HG02943 (cell line): ENCODE results near the gene MT1X.

Experiments
- ATAC-seq: cut with Tn5 transposase; IDR thresholded peaks from one replicate; pipeline ENCODE4 v1.9.1; 2021; ENCODE audit warnings: mild to moderate bottlenecking, low read depth, moderate library complexity; ENCODE audit not compliant: unreplicated experiment

The MT1X gene

DNA sequence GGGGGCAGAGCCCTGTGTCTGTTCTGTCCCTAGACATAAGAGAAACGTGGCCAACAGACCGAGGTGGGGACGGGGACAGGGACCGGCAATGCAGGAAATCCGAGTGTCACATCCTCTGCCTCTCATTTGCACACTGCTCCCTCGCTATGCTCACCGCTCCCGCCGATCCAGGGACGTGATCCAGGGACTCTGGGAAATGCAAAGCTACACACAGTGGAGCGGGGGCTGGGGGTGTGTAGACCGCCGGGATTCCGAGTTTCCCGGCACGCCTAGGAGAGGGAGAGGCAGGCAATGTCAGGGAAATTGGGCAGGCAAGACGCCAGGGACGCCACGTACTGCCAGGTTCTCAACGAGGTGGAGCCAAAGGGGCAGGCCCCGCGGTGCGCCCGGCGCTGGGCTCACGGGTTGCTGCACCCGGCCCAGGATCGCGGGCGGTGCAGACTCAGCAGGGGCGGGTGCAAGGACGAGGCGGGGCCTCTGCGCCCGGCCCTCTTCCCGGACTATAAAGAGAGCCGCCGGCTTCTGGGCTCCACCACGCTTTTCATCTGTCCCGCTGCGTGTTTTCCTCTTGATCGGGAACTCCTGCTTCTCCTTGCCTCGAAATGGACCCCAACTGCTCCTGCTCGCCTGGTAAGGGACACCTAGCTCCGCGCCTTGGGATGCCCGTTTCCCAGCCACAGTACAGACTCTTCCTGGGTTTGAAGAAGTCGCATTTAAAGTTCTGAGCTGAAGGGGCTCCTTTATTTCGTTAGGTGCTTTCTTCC is at the start of gene MT1X:
Gene MT1X (plus strand): TSS at position 532 of the 764 bp plus-strand sequence. CDS start 71 bp downstream, at position 603.
- ATAC-seq, result peak; percentile 97

DNA sequence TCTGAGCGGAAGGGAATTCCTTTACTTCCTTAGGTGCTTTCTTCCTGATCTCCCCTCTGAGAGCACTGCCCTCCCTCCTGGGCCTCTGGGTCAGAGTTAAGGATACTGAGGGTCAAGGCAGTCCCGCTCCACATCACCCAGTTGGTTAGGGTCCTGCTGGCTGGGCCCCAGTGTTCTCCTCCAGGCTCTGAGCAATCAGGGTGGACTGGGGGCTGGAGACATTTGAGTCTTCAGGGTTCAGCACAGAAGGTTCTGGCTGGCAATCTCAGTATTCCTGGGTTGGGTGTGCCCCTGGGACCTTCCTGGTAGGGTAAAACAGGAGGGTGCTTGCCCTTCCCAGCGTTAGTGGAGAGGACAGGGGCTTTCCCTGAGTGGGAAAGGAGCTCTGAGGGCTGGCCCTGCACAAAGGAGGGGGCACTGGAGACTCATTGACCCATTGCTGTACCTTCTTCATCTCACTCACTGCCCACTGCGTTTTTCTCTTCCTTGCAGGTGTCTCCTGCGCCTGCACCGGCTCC is 49.4 kb upstream of the MT1X start:
- no peak for ATAC-seq

DNA sequence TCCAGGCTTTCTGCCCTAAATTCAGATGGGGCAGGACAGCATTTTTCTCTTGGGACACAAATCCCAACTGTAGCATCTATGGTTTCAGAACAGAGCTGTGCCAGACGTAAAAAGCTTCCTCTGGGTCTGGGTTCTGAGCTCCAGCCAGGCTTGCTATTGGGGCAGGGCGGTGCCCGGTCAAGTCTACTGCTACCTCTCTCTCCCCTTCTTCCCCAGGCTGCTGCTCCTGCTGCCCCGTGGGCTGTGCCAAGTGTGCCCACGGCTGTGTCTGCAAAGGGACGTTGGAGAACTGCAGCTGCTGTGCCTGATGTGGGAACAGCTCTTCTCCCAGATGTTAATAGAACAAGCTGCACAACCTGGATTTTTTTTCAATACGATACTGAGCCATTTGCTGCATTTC is 48.7 kb upstream of the MT1X start:
- no peak for ATAC-seq

DNA sequence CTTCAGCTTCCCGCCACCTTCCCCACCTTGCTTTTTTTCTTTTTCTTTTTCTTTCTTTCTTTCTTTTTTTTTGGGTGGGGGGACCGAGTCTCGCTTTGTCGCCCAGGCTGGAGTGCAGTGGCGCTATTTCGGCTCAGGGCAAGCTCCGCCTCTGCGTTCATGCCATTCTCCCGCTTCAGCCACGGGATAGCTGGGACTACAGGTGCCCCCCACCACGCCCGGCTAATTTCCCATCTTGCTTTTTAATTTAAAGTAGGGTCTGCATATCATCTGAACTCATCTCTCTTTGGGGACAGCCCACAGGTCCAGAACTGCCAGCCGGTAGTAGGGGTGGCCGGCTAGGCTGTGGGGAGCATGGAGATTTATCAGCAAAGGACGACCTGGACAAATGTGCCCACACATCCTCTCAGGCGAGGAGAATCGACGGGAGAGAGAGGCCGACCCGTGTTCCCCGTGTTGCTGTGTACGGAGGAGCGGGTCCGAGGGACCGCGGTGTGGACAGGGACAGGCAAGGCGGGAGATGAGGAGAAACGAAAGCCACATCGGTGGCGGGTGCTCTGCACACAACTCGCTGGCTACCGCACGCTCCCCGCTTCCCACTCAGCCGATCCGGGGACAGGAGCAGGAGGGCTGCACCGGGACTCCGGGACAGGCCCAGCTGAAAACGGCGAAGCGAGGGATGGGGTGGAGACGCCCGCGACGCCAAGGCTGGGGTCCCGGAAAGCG is 47.4 kb upstream of the MT1X start:
- no peak for ATAC-seq

DNA sequence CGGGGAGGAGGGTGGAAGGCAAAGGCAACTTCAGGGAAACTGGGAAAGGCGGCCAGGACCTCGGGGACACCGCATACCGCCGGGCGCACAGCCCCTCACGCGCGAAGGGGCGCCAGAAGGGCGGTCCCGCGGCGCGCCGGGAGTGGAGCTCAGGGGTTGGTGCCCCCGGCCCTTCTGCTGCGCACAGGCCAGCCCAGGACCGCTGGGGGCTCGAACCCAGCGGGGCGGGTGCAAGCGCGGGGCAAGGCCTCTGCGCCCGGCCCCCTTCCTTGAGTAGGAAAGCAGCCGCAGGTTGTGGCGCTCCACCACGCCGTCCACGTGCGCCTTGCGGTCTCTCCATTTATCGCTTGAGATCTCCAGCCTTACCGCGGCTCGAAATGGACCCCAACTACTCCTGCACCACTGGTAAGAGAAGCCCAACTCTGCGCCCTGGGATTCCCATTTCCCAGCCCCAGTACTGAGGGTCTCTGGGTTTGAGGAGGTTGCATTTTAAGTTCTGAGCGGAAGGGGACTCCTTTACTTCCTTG is 46.8 kb upstream of the MT1X start:
- ATAC-seq, result no peak

DNA sequence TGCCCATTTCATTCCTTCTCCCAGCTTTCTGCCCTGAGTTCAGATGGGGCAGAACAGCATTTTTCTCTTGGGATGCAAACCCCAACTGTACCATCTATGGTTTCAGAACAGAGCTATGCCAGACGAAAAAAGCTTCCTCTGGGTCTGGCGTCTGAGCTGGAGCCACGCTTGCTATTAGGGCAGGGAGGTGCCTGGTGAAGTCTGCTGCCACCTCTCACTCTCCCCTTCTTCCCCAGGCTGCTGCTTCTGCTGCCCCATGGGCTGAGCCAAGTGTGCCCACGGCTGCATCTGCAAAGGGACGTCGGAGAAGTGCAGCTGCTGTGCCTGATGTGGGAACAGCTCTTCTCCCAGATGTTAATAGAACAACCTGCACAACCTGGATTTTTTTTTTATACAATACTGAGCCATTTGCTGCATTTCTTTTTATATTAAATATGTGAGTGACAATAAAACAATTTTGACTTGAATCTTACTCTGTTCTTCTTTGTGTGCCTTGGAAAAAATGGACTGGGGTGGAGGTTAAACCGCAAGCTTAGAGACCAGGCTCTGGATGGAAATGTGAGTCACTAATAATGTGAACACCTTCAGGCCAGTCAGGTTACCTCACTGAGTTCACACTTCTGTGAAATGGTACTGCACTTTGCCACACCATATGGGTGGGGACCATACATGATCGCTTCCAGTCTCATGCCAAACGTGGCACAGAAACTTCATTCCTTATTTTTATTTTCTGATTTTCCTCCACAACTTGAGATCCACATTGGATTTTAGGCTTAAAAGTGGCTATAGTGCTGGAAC is 45.5 kb upstream of the MT1X start:
- no peak for ATAC-seq

DNA sequence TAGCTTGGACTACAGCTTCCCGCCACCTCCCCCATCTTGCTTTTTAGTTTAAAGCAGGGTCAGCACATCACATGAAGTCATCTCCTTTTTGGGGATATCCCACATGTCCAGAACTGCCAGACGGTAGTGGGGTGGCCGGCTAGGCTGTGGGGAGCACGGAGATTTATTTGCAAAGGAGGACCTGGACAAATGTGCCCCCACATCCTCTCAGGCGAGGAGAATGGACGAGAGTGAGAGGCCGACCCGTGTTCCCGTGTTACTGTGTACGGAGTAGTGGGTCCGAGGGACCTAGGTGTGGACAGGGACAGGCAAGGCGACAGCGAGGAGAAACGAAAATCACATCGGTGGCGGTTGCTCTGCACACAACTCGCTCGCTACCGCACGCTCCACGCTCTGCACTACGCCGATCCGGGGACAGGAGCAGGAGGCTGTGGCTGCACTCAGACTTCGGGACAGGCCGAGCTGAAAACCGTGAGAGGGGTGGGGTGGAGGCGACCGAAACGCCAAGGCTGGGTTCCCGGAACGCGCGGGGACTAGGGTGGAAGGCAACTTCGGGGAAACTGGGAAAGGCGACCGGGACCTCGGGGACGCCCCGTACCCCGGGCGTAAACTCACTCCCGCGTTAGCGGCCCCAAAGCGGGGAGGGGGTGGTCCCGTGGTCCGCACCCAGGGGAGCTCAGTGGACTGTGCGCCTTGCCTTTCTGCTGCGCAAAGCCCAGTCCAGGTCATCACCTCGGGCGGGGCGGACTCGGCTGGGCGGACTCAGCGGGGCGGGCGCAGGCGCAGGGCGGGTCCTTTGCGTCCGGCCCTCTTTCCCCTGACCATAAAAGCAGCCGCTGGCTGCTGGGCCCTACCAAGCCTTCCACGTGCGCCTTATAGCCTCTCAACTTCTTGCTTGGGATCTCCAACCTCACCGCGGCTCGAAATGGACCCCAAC is 44.2 kb upstream of the MT1X start, which contains the start of gene MT1A:
Gene MT1A (plus strand): TSS at position 853 of the 937 bp plus-strand sequence. CDS start 73 bp downstream, at position 926.
- no peak for ATAC-seq

DNA sequence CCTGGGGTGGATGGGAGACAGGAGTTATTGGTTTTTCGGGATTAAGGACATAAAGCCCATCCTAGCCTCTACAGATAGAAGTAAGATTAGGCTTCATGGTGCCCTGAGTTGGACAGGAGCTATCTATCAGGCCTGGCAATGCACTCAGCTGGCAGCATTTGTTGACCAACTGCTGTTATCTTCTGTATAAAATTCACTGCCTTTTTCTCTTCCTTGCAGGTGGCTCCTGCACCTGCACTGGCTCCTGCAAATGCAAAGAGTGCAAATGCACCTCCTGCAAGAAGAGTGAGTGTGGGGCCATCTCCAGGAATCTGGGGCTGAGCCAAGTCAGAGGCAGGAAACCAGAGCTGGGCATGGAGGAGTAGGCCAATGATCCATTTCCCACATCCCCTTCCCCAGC is 43.2 kb upstream of the MT1X start:
- no peak for ATAC-seq

DNA sequence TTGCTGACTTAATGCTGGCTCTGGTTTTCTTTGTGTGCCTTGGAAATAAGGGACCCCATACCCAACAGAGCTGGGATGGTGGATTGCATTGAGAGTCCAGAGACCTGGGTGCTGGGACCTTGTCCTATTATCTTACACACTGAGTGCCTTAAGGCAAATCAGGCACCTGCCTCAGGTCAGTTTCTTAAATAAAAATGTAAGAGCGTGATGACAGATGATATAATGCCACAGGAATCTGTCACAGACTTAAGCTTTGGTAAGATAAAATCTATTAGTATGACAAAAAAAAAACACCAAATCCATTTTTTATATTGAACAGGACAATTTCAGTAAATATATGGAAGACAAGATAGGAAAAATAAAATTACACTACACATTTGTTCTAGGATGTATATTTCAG is 42.2 kb upstream of the MT1X start:
- ATAC-seq, result no peak

DNA sequence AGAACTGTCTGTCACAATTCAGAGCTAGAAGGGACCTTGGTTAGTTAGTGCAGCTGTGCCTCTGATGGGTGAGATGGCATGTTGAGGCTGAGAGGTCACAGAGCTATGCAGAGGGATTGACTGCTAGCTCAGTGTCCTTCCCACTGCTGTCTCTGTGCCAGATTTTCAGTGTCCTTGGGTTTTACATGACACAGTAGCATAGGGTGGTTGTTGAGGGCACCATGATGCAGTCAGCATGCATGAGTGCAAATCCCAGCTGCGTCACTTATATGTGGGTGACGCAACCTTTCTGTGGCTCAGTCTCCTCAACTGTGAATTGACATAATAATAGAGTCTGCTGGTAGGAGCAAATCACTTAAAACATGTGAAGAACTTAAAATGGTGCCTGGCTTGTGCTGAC is 41.1 kb upstream of the MT1X start:
- no peak for ATAC-seq

DNA sequence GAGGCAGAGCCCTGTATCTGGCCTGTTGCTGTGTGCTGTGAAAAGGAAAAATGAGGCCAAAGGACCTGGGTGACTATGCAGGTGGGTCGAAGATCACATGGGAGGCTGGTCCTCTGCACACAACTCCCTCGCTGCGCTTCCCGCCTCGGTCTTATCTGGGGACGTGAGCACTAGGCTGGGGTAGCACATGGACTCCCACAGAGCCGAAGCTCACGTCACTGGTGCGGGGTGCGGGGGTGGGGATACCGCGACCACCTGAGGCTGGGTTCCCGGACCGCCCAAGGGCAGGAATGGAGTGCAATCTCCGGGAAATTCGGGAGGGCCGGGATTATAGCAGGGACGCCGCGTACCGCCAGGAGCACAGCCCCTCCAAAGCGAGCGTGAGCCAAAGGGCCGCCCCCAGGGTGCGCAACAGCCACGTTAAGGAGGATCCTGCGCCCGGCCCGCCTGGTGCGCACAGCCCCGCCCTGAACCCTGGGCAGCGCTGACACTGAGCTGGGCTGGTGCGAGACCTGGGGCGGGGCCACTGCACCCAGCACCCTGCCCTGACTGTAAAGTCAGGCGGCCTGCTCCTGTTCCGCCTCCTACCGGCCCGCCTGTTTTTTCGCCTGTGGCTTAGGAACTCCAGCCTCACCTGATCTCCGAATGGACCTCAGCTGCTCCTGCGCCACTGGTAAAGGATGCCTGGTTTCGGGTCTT is 39.0 kb upstream of the MT1X start:
- ATAC-seq, result no peak

DNA sequence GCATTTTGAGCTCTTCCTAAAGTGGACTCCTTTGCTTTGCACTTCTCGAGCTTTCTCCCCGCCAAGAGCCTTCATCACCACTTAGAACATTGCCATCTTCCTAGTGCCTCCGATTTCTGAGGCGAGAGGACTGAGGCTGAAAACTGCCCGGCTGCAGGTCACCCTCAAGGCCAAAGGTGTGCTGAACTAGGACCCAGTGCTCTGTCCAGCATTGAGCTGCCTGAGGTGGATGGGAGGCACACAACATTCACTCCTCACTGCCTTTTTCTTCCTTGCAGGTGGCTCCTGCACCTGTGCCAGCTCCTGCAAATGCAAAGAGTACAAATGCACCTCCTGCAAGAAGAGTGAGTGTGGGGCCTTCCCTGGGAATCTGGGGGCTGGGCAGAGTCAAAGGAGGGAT is 38.4 kb upstream of the MT1X start:
- ATAC-seq, result no peak

DNA sequence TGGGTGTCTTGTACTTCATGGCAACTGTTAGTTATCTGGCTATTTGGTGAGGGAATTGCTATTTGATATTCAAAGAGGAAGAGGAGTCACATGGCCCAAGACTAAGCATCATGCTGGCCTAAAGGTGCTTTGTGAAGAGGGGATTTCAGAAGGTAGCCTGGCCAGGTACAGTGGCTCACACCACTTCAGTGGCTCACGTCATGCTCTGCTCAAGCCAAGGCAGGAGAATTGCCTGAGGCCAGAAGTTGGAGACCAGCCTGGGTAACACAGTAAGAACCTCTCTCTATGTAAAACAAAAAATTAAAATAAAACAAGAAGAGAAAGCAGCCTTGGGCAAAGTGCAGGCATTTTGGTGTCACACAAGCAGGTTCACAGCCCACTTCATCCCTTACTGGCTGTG is 37.0 kb upstream of the MT1X start:
- no peak for ATAC-seq

DNA sequence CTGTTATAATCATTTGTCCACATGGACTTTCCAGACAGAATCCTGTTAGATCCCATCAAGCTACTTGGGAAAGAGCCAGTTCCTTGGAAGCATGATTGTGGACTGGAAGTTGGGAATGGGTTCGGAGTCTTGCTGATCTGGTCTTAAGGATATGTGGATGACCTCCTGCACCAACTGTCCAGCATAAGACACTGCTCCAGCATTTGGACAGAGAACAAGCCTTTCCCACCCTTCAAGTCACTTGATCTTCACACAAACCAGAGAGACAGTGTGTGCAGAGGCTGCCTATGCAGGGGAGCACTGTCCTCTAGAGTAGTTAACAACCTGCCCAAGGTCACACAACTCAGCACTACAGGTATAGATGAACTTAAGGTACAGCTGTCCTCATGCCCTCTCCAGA is 36.4 kb upstream of the MT1X start:
- ATAC-seq, result no peak

DNA sequence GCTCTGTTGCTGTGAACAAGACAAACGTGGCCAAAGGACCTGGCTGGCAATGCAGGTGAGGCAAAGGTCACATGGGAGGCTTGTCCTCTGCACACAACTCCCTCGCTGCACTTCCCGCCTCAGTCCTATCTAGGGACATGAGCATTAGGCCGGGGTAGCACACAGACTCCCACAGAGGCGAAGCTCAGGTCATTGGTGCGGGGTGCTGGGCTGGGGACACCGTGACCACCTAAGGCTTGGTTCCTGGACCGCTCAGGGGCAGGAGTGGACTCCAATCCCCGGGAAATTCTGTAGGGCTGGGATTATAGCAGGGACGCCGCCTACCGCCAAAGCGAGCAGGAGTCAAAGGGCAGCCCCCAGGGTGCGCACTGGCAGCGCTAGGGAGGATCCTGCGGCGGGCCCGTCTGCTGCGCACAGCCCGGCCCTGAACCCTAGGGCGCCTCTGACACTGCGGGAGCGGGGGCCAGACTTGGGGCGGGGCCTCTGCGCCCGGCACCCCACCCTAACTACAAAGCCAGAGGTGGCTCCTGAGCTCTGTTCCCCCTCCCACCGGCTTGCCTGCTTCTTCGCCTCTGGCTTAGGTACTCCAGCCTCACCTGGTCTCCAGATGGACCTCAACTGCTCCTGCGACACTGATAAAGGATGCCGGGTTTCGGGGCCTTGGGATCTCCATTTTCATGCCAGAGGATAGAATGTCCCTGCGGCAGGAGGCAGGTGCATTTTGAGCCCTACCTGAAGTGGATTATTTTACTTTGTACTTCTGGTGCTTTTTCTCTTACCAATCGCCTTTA is 34.4 kb upstream of the MT1X start:
- no peak for ATAC-seq

DNA sequence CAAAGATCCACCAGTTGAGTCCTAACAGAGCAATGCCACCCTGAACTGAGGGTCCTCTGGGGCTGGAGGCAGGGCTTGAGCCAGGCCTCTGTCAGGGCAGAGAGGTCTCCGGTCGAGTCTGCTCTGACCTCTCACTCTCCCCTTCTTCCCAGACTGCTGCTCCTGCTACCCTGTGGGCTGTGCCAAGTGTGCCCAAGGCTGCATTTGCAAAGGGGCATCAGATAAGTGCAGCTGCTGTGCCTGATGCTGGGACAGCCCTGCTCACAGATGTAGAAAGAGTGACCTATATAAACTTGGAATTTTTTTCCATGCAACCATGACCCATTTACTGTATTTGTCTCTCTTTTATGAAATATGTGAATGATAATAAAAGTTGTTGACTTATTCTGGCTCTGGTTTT is 33.0 kb upstream of the MT1X start:
- no peak for ATAC-seq

DNA sequence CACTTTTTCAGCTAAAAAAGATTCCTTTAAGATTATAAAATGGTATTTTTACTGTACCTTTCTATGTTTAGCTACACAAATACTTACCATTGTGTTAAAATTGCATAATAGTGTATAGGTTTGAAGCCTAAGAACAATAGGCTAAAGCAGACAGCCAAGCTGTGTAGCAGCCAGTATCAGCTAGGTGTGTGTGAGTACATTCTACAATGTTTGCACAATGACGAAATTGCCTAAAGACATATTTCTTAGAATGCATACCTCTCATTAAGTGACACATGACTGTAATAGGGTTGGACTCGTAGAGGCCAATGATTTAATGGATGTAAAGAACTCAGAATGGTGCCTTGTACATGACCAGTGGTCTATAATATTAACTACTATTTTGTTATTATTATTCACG is 32.5 kb upstream of the MT1X start:
- ATAC-seq, result no peak

DNA sequence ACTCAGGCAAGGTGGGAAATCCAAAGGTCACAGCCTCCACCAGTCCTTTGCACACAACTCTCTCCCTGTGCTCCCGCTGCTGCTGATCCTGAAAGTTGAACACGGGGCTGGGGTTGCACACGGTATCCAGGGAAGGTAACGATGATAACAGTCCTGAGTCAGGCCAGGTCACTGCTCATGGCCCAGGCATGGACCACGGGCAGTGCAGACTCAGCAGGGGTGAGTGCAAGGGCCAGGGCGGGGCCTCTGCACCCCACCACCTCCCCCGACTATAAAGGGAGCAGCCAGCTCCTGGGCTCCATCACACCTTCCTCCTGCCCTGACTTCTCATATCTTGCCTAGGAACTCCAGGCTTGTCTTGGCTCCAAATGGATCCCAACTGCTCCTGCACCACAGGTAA is 30.7 kb upstream of the MT1X start, which contains the start of gene MT1B:
Gene MT1B (plus strand): TSS at position 301 of the 400 bp plus-strand sequence. CDS start 68 bp downstream, at position 369.
- no peak for ATAC-seq
